Dedifferentiated amniotic fluid mesenchymal stem cell (primary cell): ENCODE results near the gene APBA1.

Experiments used
- DNase-seq: peaks from one replicate; pipeline ENCODE4 v3.0.0-alpha.2; 2016; ENCODE audit errors: extremely low spot score

The APBA1 gene

GRCh38 chr9:69474821-69475220 is 197.3 kb downstream of the APBA1 start:
- DNase-seq, result no peak

GRCh38 chr9:69472101-69472620 is 200.0 kb downstream of the APBA1 start:
- no peak for DNase-seq

DNA sequence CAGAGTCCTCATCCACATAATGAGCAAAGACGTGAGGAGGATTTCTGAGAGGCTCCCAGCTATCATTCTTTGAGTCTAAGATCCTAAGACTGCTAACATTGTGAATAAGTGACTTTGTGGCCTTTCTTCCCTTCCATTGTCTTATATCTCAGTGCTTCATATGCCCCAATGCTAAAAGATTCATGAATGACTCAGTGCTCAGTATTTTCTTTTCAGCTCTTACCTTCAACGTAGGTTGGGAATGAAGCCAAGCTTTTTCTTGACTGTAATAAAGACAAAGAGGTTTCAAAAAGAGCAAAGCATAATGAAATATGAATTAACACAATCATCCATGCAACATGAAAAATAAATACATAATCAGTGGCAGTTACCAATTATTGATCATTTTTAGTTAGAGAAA is 200.7 kb downstream of the APBA1 start:
- no peak for DNase-seq

DNA sequence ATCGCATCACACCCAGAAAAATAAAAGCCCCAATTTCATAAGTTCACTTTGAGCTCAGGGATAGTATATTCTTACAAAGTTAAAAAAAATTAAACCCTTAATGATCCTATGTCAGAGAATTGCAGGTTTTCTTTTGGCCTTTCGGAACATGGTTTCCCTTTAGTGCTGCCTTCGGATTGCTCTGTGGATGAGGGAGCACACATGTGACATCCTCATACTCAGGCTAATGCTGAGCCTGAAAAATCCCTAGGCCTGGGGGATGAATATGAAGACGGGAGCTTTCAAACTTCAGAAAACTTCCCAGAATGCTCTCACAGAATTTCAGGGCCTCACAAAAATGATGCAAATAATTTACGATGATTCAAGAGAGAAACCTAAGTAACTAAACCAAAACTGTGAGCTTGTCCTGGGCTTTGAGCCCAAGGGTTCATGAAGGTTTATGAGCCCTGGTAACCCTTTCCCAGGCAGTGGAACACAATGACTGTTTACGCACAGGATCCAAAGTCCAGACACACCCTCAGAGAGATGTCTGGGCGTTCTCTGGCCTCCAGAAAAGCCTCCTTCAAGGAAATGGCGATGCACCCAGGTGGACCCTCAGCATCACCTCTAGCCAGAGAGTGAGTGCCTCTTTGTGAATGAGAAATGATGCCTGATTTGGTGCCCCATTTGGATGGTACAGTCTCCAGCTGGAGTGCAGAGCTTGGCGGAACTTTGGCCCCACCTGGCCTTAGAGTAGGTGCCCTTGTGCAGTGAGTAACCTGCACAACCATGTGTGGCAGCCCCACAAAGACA is 201.8 kb downstream of the APBA1 start:
- DNase-seq, result no peak

DNA sequence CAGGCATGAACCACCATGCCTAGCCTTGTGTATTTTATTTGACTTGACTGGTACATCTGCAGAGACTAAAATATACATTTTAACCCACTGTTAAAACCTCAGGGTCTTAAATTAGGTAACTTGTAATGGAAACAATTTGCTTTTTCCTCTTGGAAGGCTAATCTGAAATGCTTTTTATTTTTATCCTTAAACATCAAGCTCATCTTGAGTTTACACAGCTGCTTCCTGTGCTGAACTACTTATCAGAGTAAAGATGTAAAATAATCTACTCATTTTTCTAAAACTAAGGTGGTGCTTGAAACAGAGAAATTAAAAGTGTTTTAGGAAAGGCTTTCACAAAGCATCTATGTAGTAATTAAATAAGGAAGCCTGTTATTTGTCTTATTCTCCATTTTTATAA is 203.0 kb downstream of the APBA1 start:
- no peak for DNase-seq

- no peak for DNase-seq
Measured at GRCh38 chr9:69468380-69468779, 203.8 kb downstream of the APBA1 start.

DNA sequence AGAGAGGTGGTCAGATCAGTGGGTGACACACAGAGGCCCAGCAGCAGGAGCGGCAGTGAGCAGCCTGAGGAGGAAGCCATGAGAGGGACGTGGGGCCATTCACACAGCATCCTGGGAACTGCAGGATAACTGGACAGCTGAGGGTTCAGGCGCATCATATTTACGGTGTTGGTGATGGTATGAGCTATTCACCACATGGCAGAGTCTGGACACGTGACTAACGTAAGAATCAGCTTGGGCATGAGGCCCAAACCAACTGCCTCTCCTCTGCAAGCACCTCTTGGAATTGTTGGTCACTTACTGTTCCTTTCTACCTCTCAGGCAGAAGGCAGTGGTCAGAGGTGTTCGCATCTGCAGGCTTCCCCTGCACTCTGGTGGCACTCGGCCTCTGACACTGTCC is 206.0 kb downstream of the APBA1 start:
- DNase-seq, result no peak

DNA sequence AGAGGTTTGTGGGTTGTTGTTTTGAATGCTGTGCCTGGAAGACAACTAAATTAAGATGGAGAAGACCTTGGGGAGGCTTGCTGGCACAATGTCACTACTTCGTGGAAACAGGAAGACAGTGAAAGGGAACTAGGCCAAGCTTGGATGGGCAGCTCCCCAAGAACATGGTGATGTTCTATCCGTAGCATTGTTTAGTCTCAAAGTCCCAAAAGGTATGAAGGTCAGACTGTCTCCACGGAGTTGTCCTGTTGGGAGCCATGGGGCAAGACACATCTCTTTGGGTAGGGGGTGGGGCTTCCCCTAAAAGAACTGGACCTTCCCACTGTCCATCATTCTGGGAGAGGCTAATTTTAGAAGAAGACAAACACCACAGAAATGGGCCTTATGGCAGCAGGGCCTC is 206.7 kb downstream of the APBA1 start:
- DNase-seq, result no peak

GRCh38 chr9:69463497-69464068 is 208.6 kb downstream of the APBA1 start:
- no peak for DNase-seq

GRCh38 chr9:69462394-69462793 is 209.8 kb downstream of the APBA1 start:
- DNase-seq, result no peak

- no peak for DNase-seq
Measured at GRCh38 chr9:69461103-69461887, 210.9 kb downstream of the APBA1 start.

- no peak for DNase-seq
Measured at GRCh38 chr9:69460012-69460411, 212.2 kb downstream of the APBA1 start.

GRCh38 chr9:69458176-69458575 is 214.0 kb downstream of the APBA1 start:
- DNase-seq, result no peak

- no peak for DNase-seq
Measured at GRCh38 chr9:69456201-69456600, 216.0 kb downstream of the APBA1 start.

DNA sequence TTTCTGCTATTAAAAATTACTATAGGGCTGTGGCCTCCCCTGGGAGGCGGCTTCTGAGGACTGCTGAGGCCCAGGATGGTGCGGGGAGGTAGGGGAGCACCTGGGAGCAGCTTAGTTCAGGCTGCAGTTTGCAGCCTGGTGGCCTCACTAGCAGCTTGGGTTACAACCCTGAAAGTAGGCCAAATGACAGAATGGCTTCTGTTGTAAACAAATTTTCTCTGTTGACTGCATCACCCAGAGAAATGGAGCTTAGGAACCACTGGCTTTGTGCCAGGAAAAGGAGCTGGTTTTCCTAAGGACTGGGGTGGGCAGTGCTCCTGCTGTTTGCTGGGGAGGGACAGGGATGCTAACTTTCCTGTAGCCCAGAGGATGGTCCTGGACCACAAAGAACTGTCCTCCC is 216.9 kb downstream of the APBA1 start:
- DNase-seq, result no peak

DNA sequence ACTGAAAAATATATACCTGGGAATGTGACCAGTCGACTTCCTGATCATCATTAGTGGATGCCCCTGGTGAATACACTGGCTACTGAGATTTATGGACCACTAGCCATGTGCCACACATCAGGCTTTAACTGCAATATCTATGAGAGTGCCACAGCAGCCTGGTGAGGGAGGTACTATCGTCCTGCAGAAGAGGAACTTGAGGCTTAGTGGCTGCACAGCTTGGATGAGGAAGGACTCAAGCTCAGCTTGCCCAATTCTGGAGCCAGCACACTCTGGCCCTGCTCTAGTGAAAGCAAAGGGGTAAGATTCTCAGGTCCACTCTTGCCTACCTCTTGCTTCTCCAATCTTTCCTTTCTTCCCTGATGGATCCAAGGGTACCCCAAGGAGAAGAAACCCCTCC is 217.8 kb downstream of the APBA1 start:
- DNase-seq, result no peak

GRCh38 chr9:69453746-69454145 is 218.4 kb downstream of the APBA1 start:
- no peak for DNase-seq

DNA sequence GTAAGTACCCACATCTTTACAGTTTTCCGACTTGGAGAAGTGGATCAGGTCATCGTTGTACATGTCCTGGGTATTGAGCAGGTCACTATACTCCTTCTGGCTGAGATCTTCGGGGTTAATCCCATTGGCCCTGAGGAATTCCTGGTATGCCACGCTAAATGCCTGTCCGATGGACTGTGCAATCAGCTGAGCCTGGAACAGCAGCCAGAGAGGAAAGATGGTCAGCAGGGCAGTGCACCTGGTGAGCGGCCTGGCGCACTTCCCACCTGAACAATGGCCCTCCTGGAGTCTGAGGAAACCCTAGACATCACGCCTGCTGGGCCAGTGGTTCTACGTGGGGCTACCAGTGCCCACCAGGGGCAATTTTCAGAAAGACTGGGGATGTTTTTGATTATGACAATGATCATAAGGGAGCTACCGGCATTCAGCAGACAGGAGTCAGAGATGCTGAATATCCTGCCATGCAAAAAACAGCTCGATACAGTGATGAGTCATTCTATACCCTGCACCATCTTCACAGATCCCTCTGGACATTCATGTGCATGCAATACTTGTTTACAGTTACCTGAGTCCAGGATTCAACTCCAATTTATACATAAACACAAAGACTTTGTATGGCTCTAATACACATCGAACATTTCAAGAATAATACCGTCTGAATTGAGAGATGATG is 219.9 kb downstream of the APBA1 start:
- DNase-seq, result no peak

DNA sequence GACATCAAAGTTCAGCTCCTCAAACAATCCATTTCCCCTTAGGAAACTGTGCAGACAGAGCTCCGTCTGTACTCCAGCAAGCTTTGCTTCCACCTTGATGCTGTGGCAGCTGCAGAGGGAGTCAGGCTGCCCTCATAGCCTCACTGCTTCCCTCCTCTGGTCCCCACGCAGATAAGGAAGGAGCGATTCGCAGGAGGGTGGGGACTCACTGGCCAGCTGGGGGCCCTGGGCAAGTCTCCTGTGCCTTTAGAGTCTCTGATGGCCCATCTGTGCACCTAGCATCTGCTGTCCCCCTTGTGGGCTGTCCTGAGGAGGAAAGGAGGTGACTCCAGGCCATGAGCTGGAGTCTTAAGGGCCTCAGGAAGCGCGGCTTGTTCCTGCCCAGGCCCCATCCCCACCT is 225.7 kb downstream of the APBA1 start:
- no peak for DNase-seq

- no peak for DNase-seq
Measured at GRCh38 chr9:69445251-69445650, 226.9 kb downstream of the APBA1 start.

DNA sequence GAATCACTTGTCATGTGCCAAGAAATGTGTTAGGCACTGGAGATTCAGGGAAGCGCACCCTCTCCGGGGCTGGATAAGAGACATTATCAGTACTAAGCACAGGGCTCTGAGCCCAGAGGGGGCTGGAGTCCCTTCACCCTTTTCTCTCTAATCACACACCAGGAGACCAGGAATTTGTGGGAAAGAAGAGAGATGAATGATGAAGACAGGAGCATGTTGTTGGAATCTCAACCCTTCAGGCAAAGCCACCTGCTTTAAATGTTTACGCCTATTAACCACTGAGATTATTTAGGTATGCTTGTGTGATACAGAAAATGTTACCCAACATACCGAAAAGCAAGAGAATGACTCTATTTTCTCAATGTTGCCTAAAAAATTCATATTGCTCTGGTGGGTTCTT is 227.4 kb downstream of the APBA1 start:
- no peak for DNase-seq

- peak; percentile 45 for DNase-seq
Measured at GRCh38 chr9:69444021-69444420, 228.2 kb downstream of the APBA1 start.
